Measurements from ENCODE around the gene ACTA1.
A peak's percentile ranks its signal among the peaks of the same experiment; 100 is the strongest.
"Not testable (repeated sequence)": the region's sequence is repeated elsewhere in the genome, so short reads cannot be mapped to it uniquely, and the experiment has no call there.

The ACTA1 gene

GRCh38 chr1:229434005-229434640 lies at the start of gene ACTA1:
TSS of gene ACTA1 (minus strand) at chr1:229434094. CDS start at chr1:229433115, 979 bp downstream.
- peak within 1 kb of the TSS; percentile 61 for H3K4me3 ChIP-seq (ENCODE audit: low read depth, low read length)

GRCh38 chr1:229482511-229482910 lies 48.6 kb upstream of the ACTA1 start:
- no peak overlapping the region for H3K4me3 ChIP-seq (ENCODE audit: low read depth, low read length)

GRCh38 chr1:229480495-229480894 lies 46.6 kb upstream of the ACTA1 start:
- no peak overlapping the region for H3K4me3 ChIP-seq (ENCODE audit: low read depth, low read length)

GRCh38 chr1:229479660-229480399 lies 45.9 kb upstream of the ACTA1 start:
- no peak overlapping the region for H3K4me3 ChIP-seq (ENCODE audit: low read depth, low read length)

GRCh38 chr1:229478852-229479251 lies 45.0 kb upstream of the ACTA1 start:
- H3K4me3 ChIP-seq (ENCODE audit: low read depth, low read length): no peak overlapping the region

- H3K4me3 ChIP-seq (ENCODE audit: low read depth, low read length): not testable (repeated sequence)
Observed at GRCh38 chr1:229475859-229476258, 42.0 kb upstream of the ACTA1 start.

GRCh38 chr1:229474509-229474908 lies 40.6 kb upstream of the ACTA1 start:
- no peak overlapping the region for H3K4me3 ChIP-seq (ENCODE audit: low read depth, low read length)

GRCh38 chr1:229471175-229471574 lies 37.3 kb upstream of the ACTA1 start:
- H3K4me3 ChIP-seq (ENCODE audit: low read depth, low read length): no peak overlapping the region

- no peak overlapping the region for H3K4me3 ChIP-seq (ENCODE audit: low read depth, low read length)
Observed at GRCh38 chr1:229470406-229471043, 36.6 kb upstream of the ACTA1 start.

GRCh38 chr1:229466887-229467286 lies 33.0 kb upstream of the ACTA1 start:
- no peak overlapping the region for H3K4me3 ChIP-seq (ENCODE audit: low read depth, low read length)

GRCh38 chr1:229464672-229465071 lies 30.8 kb upstream of the ACTA1 start:
- no peak overlapping the region for H3K4me3 ChIP-seq (ENCODE audit: low read depth, low read length)

GRCh38 chr1:229461032-229461668 lies 27.3 kb upstream of the ACTA1 start:
- H3K4me3 ChIP-seq (ENCODE audit: low read depth, low read length): no peak overlapping the region

GRCh38 chr1:229459815-229460214 lies 25.9 kb upstream of the ACTA1 start:
- H3K4me3 ChIP-seq (ENCODE audit: low read depth, low read length): no peak overlapping the region

GRCh38 chr1:229457436-229457835 lies 23.5 kb upstream of the ACTA1 start:
- no peak overlapping the region for H3K4me3 ChIP-seq (ENCODE audit: low read depth, low read length)

- H3K4me3 ChIP-seq (ENCODE audit: low read depth, low read length): no peak overlapping the region
Observed at GRCh38 chr1:229456016-229456415, 22.1 kb upstream of the ACTA1 start.

GRCh38 chr1:229454056-229454455 lies 20.2 kb upstream of the ACTA1 start:
- H3K4me3 ChIP-seq (ENCODE audit: low read depth, low read length): no peak overlapping the region

- H3K4me3 ChIP-seq (ENCODE audit: low read depth, low read length): no peak overlapping the region
Observed at GRCh38 chr1:229452956-229453801, 19.3 kb upstream of the ACTA1 start.

GRCh38 chr1:229448845-229449244 lies 15.0 kb upstream of the ACTA1 start:
- H3K4me3 ChIP-seq (ENCODE audit: low read depth, low read length): no peak overlapping the region

GRCh38 chr1:229448354-229448753 lies 14.5 kb upstream of the ACTA1 start:
- no peak overlapping the region for H3K4me3 ChIP-seq (ENCODE audit: low read depth, low read length)

- H3K4me3 ChIP-seq (ENCODE audit: low read depth, low read length): no peak overlapping the region
Observed at GRCh38 chr1:229447809-229448252, 13.9 kb upstream of the ACTA1 start.

GRCh38 chr1:229445828-229446227 lies 11.9 kb upstream of the ACTA1 start:
- no peak overlapping the region for H3K4me3 ChIP-seq (ENCODE audit: low read depth, low read length)
